CMK (cell line): ENCODE measurements around the gene CNKSR1.
"Not testable (repeated sequence)": the region's sequence is repeated elsewhere in the genome, so short reads cannot be mapped to it uniquely, and the experiment has no call there.

Source experiments
- DNase-seq: peaks from one replicate; pipeline ENCODE4 v3.0.0-alpha.2; 2010; ENCODE audit warnings: low read depth

Gene CNKSR1

DNA sequence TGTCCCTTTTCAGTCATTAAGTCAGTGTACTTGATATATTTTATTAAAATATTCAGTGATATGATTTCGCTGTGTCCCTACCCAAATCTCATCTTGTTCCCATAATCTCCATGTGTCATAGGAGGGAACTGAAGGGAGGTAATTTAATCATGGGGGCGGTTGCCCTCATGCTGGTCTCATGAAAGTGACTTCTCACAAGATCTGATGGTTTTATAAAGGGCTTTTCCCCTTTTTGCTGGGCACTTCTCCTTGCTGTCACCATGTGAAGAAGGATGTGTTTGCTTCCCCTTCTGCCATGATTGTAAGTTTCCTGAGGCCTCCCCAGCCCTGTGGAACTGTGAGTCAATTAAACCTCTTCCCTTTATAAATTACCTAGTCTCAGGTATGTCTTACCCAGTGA is 53.4 kb downstream of the CNKSR1 start:
- not testable (repeated sequence) for DNase-seq

- peak; percentile 98 for DNase-seq
These were observed 56.8 kb downstream of the CNKSR1 start, which contains the start of gene CEP85 for GRCh38 chr1:26233903-26234643. TSS of gene CEP85 (plus strand) at chr1:26234200. CDS start at chr1:26239784, 5,584 bp downstream.

DNA sequence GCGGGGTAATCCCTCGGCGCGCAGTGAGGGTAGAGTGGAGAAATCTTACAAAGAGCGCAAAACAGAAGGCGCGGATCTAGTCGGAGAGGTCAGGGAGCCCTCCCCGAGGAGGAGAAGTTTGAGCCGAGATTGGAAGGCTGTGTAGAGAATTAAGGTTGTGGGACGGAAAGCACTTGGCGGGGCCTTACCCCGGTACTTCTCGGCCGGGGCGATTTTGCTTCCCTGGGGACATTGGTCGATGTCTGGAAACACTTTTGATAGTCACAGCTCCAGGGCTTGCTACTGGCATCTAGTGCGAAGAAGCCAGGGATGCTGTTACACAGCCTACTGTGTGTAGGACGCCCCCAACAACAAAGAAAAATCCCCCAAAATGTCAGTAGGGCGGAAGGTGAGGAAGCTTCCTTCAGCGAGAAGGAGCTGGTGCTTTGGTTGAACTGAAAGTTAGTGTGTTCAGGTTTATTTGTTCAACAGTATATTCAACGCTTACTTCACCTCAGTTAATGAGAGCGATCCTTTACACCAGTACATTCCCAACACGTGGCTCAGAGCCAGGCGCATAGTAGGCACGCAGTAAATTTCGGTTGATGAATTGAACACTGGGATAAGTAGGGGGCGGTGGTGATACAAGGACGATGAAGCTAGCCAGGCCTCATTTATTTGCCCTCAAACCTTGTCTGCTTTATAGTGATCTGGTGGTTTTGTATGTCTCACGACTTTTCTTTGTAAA is 57.5 kb downstream of the CNKSR1 start:
- peak; percentile 47 for DNase-seq

- no peak for DNase-seq
These were observed 60.1 kb downstream of the CNKSR1 start for GRCh38 chr1:26237230-26237966.
